Measurements from ENCODE around the gene CCDC187.

DNA sequence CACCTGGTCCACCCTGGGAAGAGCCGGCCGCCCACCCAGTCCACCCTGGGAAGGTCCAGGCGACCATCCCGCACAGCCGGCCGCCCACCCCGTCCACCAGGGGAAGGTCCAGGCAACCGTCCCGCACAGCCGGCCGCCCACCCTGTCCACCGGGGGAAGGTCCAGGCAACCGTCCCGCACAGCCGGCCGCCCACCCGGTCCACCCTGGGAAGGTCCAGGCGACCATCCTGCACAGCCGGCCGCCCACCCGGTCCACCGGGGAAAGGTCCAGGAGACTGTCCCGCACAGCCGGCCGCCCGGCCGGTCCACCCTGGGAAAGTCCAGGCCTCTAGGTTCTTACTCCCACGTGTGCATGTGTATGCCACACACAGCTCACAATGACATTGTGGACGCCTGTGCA lies 51.6 kb downstream of the CCDC187 start:
- TF ChIP-seq, protein P1, sequence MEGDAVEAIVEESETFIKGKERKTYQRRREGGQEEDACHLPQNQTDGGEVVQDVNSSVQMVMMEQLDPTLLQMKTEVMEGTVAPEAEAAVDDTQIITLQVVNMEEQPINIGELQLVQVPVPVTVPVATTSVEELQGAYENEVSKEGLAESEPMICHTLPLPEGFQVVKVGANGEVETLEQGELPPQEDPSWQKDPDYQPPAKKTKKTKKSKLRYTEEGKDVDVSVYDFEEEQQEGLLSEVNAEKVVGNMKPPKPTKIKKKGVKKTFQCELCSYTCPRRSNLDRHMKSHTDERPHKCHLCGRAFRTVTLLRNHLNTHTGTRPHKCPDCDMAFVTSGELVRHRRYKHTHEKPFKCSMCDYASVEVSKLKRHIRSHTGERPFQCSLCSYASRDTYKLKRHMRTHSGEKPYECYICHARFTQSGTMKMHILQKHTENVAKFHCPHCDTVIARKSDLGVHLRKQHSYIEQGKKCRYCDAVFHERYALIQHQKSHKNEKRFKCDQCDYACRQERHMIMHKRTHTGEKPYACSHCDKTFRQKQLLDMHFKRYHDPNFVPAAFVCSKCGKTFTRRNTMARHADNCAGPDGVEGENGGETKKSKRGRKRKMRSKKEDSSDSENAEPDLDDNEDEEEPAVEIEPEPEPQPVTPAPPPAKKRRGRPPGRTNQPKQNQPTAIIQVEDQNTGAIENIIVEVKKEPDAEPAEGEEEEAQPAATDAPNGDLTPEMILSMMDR (conservative IDR thresholded peaks at IDR 0.05), result no peak
- no peak for TF ChIP-seq ZFX (IDR thresholded peaks at IDR 0.05)
